Measurements from ENCODE around the gene SORL1. TPM values are rescaled to one million over a fixed set of nuclear protein-coding genes. Genes with fewer than 3 reads are reported as not detected.

SORL1 gene
- total RNA-seq, 6 experiments from 2014 or later = 0.19 to 0.48 (median 0.36) TPM

DNA sequence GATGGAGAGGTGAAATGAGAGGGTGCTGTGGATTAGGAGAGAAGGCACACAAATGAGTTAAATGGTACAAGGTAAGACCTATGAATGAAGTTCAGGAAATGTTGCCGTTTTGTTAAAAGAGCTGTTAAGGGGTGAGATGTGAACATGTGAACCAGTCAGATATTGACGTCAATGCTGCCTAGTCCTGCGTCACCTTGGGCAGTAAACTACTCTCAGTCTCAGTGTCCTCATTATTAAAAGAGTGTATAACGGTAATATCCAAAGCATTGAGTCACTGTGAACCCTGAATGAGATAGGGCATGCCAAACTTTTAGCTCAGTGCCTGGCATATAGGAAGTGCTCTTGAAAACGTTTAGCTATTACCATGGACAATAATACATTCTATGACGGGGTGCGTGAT lies 33.1 kb downstream of the SORL1 start:
- TF ChIP-seq, protein P1, sequence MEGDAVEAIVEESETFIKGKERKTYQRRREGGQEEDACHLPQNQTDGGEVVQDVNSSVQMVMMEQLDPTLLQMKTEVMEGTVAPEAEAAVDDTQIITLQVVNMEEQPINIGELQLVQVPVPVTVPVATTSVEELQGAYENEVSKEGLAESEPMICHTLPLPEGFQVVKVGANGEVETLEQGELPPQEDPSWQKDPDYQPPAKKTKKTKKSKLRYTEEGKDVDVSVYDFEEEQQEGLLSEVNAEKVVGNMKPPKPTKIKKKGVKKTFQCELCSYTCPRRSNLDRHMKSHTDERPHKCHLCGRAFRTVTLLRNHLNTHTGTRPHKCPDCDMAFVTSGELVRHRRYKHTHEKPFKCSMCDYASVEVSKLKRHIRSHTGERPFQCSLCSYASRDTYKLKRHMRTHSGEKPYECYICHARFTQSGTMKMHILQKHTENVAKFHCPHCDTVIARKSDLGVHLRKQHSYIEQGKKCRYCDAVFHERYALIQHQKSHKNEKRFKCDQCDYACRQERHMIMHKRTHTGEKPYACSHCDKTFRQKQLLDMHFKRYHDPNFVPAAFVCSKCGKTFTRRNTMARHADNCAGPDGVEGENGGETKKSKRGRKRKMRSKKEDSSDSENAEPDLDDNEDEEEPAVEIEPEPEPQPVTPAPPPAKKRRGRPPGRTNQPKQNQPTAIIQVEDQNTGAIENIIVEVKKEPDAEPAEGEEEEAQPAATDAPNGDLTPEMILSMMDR (IDR thresholded peaks at IDR 0.05) = no peak
- no peaks in the 10 kb centered on the region for H3K36me3 Mint-ChIP-seq (ENCODE audit: low read depth)
- peaks cover 46% of the 10 kb centered on the region for H3K27me3 Mint-ChIP-seq (ENCODE audit: insufficient read depth)
- no peak for DNase-seq
- H3K9me3 Mint-ChIP-seq = no peaks in the 10 kb centered on the region
- H3K4me1 Mint-ChIP-seq (ENCODE audit: low read depth) = no peaks in the 10 kb centered on the region
- no peak overlapping the region for H3K4me3 Mint-ChIP-seq
- H3K27ac Mint-ChIP-seq = no peak overlapping the region

DNA sequence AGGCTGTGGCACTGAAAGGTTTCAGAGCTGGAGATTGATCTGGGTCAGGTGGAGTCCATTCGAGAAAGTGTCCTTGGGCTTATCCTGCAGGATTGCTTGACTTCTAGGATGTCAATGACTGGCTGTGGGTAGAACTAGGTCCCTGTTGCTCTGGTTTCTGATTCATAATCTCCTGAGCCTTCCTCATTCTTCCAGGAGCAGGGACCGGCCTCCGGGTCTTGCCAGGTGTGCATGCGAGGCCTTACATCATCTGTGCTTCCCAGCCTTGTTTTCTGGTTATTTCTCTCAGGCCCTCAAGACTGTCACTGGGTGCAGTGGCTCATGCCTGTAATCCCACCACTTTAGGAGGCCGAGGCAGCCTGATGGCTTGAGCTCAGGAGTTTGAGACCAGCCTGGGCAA lies 33.9 kb downstream of the SORL1 start:
- Mint-ChIP-seq H3K4me1 (ENCODE audit: low read depth) (no peaks in the 10 kb centered on the region), H3K36me3 (ENCODE audit: low read depth) (no peaks in the 10 kb centered on the region), H3K27ac (no peak overlapping the region), H3K27me3 (ENCODE audit: insufficient read depth) (peaks cover 45% of the 10 kb centered on the region), H3K4me3 (no peak overlapping the region), H3K9me3 (no peaks in the 10 kb centered on the region)
- no peak for DNase-seq
- TF ChIP-seq, protein P1 (IDR thresholded peaks at IDR 0.05) = no peak

- TF ChIP-seq, protein P1 (IDR thresholded peaks at IDR 0.05) = no peak
- H3K4me1 Mint-ChIP-seq (ENCODE audit: low read depth) = no peaks in the 10 kb centered on the region
- no peaks in the 10 kb centered on the region for H3K36me3 Mint-ChIP-seq (ENCODE audit: low read depth)
- no peak for DNase-seq
- H3K27ac Mint-ChIP-seq = no peak overlapping the region
- H3K27me3 Mint-ChIP-seq (ENCODE audit: insufficient read depth) = peaks cover 46% of the 10 kb centered on the region
- H3K9me3 Mint-ChIP-seq = no peaks in the 10 kb centered on the region
- no peak overlapping the region for H3K4me3 Mint-ChIP-seq
Observed at GRCh38 chr11:121487191-121487590, 35.1 kb downstream of the SORL1 start.

DNA sequence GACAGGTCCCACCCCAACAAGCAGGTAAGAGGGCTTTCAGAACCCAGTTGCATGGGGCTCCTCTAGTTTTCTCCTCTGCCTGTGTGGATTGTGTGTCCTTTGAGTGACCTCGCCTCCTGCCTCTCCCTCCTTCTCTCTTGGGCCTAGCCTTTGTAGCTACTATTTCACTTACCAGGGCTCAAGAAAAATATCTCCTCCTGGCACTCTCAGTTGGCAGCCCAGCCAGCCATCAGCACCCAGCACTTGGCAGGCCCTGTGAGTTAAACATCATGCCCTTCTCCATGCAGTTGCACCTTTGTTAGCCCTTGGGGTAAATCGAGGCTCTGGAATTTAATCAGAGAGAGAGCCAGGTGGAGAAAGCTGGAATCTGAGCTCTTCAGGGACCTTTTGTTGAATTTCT lies 36.1 kb downstream of the SORL1 start:
- Mint-ChIP-seq H3K9me3 (no peaks in the 10 kb centered on the region), H3K4me3 (no peak overlapping the region), H3K4me1 (ENCODE audit: low read depth) (no peaks in the 10 kb centered on the region), H3K36me3 (ENCODE audit: low read depth) (no peaks in the 10 kb centered on the region), H3K27me3 (ENCODE audit: insufficient read depth) (peaks cover 42% of the 10 kb centered on the region), H3K27ac (no peak overlapping the region)
- TF ChIP-seq, protein P1 (IDR thresholded peaks at IDR 0.05) = no peak
- no peak for DNase-seq

DNA sequence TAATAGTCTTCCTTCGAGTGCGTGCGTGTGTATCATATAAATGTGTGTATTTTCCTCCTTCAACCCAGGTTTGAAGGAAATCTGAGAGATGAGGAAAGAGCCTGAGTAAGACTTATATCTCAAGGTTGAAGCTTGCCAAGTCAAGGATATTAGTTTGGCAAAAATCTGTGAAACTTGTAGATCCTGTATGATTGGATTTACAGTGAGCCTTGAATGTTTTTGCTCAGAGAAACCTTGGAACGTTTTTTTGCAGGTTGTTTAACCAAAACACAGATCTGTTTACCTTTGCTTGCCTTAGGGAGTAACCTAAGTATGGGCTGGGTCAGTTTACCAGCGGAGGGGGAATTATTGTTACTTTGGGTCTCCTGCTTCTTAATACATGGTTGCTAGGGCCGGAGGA lies 36.5 kb downstream of the SORL1 start:
- H3K4me3 Mint-ChIP-seq = no peak overlapping the region
- H3K27me3 Mint-ChIP-seq (ENCODE audit: insufficient read depth) = peaks cover 39% of the 10 kb centered on the region
- no peaks in the 10 kb centered on the region for H3K36me3 Mint-ChIP-seq (ENCODE audit: low read depth)
- no peaks in the 10 kb centered on the region for H3K9me3 Mint-ChIP-seq
- H3K4me1 Mint-ChIP-seq (ENCODE audit: low read depth) = no peaks in the 10 kb centered on the region
- H3K27ac Mint-ChIP-seq = no peak overlapping the region
- no peak for DNase-seq
- TF ChIP-seq, protein P1 (IDR thresholded peaks at IDR 0.05) = no peak

GRCh38 chr11:121489823-121490222 lies 37.7 kb downstream of the SORL1 start:
- Mint-ChIP-seq H3K27ac (no peak overlapping the region), H3K36me3 (ENCODE audit: low read depth) (no peaks in the 10 kb centered on the region), H3K27me3 (ENCODE audit: insufficient read depth) (peaks cover 32% of the 10 kb centered on the region), H3K9me3 (no peaks in the 10 kb centered on the region), H3K4me3 (no peak overlapping the region), H3K4me1 (ENCODE audit: low read depth) (no peaks in the 10 kb centered on the region)
- TF ChIP-seq, protein P1 (IDR thresholded peaks at IDR 0.05) = no peak
- no peak for DNase-seq

Data from HFFc6 (cell line).